Muscle of arm (tissue), 12 donors: ENCODE results near the gene MYPN. TPM values are rescaled to one million over a fixed set of nuclear protein-coding genes. Genes with fewer than 3 reads are reported as not detected.
"Not testable (repeated sequence)": the region's sequence is repeated elsewhere in the genome, so short reads cannot be mapped to it uniquely, and the experiment has no call there.

Source experiments
- DNase-seq: peaks from one replicate; pipeline ENCODE4 v3.0.0-alpha.2; 2013
- polyA plus RNA-seq, 12 donors: library from polyadenylated mRNA; unstranded; fragments of 120-200 nt; gene quantifications; one replicate each; pipeline ENCODE4 v1.2.1, GENCODE V29; 2013; ENCODE audit not compliant: insufficient read length in 12 of 12

Gene MYPN
- polyA plus RNA-seq, 12 donors, result 29.1 to 122 (median 89.3) TPM; not detected in 1

DNA sequence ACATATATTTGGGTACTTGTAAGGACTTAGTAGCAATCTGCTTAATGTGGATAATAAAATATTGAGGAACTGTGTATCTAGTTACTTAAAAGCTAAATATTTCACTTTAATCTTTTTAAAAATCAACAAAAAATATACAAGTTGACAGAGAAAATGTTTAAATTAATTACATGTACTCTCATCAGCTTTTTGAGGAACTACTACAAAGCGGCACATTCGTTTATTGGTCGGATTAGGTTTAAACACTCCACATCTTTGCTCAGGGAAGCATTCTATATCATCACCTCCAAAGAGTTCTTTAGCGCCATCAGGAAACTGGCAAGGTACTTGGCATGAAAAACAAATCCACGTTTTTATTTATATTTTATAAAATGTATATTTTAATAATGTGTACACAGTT is 121.0 kb downstream of the MYPN start:
- no peak for DNase-seq

DNA sequence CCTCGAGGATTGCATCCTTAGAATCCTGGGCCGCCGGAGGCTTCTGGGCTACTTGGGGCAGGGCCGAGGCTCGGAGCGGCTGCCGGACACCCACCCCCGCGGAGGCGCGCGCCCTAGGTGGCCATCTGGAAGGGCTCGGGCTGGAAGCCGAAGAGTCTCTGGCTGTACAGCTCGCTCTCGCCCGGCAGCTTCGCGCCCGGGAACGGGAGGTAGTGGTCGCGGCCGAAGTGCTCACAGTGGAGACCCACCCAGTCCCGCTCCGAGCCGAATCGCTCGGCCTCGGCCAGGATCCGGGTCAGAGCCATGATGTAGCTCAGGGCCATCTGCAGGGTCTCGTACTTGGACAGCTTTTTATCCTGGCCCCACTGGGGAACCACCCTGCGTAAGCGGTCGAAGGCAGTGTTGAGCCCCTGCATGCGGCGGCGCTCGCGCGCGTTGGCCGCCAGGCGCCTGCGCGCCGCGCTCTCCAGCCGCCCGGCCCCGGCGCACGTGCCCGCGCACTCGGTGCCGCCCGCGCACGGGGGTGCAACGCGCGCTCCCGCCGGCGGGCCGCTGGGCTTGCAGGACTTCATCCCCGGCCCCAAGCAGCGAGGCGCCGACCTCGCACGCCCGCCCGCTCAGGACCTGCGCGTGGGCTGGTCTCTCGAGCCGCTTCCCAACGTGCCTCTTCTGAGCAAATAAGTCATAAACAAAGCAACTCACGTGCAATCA is 122.0 kb downstream of the MYPN start:
- peak; percentile 63 for DNase-seq

DNA sequence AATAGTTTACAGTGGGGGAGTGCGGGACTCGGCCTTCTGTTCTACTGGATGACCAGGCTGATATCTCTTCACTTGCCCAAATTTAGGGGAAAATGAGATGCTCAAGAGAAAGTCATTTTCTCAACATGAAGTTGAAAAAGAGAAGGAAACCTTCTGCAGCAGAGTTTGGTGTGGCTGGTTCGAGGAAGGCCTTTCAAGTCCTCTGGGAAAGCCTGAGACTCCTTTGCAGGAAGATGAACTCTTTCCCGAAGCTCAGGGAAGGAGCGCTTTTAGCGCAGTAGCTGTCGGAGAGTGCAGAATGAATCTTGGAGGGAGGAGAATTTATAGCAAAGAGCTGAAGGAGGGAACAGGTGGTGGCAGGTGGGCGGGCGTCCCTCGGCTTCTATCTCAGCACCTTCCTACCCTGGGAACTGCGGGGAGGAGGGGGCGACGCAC is 122.5 kb downstream of the MYPN start, which contains the start of gene ATOH7:
TSS of gene ATOH7 (minus strand) at position 297 of the 435 bp plus-strand sequence. CDS start 436 bp downstream, outside the sequence.
- no peak for DNase-seq

DNA sequence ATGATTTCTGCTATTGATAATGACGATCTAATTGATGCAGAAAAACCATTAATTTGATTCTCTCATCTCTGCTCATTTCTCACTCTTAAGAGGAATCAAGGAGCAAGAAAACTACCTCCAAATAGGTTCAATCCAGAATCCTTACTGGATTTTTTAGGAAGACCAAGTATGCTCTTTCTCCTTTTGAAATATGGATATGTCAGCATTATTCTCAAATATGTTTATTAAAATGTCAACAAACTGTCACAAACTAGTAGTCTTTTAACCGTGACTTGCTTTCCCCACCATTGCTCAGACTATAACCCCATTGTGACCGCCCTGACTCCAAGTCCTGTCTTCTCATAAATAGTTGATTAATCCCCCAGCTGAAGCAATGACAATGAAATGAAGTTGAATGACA is 123.8 kb downstream of the MYPN start:
- no peak for DNase-seq

DNA sequence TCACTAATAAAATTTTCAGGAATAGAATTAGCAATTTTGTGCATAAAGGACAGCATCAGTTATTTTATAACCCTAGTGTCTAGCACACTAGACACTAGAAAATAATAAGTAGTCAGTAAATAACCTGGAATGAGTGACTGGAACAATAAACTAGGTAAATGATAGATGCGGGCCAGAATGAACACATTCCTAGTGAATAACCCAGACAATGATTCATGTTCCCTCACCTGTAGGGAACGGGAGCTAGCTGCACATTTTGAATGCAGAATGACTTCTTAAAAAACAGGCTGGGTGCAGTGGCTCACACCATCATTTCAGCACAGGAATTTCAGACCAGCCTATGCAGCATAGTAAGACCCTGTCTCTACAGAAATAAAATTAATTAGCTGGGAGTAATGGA is 125.8 kb downstream of the MYPN start:
- DNase-seq, result no peak

DNA sequence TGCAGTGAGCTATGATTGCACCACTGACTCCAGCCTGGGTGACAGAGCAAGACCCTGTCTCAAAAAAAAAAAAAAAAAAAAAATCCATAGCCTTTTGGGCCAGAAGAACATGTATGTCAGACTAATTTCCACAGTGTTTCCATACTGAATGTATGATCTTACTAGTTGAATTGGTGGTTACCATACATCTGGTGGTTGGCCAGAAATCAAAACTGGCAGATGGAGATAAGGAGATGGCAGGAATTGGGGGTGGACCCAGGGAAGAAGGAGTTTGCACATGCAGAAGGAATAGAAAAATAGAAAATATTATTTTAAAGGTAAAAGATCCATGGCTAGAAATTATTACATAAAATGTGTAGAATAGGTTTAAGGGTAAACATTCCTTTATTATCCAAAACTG is 126.3 kb downstream of the MYPN start:
- no peak for DNase-seq

DNA sequence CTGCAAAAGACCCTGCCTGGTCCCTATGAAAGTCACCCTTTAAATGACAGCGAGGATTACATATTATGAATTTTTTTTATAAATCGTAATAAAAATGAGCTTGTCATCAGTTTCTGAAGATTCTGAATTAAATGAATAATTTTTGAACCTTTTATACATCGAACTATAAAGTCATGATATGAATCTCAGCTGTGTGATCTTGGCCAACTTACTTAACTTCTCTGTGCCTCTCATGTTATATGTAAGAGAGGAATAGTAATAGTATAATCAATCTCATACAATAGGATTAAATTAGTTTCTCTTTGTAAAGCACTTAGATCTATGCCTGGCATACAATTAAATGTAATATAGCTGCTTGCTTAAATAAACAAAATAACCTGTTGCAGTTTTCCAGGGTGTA is 127.9 kb downstream of the MYPN start:
- DNase-seq, result no peak

DNA sequence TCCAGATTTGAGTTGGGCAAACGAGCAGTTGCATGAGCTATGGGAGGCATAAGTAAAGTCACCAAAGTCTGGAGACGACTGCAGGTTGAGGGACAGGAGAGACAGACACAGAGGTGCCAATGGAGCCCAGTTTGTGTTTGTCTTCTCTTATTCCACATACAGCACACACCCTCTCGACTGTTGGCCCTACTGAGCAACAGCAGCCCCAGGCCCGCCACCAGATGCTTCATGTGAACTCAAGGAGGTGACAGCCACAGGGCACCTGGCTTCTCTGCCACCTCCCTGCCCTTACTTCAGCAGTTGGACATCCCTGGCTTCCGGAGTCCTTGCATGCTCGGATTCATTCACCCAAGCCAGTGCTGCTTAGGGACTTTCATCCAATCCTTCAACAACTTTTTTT is 129.1 kb downstream of the MYPN start:
- no peak for DNase-seq

DNA sequence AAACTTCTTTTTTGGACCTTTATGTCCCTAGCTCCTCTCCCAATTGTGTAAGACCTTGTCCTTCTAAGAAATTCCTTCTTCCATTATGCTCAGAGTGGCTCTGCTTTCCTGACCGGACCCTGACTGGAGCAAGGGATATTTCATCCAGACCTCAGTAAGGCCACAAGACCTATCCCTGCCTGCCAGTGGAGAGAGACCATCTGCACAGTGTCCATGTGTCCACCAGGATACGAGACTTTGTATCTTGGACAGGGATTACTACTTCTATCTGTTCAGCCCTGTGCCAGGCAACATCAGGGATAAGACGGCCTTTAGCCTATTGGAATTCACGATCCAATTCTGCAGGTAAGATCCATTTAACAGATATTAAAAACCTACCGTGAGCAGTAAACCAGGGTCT is 129.8 kb downstream of the MYPN start:
- DNase-seq, result no peak

DNA sequence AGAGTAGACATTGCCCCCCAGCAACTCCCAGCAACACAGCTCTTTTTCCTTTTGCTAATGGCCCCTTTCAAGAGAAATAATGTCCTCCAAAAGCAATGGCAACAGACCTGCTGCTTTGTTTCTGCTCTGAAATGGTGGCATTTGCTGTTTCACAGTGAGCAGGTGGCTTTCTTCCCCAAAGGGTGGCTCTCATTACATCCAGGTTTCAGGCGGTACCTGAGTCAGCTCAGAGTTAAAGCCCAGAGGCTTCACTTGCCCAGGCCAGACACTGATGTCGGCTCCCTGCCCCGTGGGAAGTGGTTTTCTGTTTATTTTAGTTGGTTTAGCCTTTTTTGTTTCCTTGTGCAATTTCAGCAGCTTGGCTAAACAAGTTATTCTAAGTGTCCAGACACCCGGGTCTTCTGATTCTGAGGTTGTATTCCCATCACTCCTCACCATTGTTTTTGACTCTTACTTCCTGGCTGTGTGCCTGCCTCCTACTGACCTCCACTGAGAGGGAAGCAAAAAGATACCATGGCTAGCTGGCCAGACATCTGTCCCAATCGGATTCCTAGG is 130.4 kb downstream of the MYPN start:
- no peak for DNase-seq

DNA sequence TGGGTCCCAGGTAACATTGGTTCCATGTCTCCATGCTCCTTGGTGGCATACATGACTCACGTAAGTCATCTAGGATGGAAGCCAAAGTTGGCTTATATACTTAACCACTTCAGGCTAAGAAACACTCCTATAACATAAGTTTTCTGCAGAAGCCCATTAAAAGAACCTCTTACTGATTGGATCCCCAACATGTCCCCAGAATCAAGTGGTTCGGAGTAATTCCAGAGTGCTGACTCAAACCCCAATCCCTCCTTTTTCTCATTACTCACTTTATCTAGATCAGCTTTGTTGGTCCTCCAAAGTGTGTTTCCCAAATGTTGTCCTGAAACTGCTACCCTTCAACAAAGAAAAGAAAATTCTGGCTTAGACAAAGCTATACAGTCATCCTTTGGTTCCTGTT is 132.8 kb downstream of the MYPN start:
- no peak for DNase-seq

DNA sequence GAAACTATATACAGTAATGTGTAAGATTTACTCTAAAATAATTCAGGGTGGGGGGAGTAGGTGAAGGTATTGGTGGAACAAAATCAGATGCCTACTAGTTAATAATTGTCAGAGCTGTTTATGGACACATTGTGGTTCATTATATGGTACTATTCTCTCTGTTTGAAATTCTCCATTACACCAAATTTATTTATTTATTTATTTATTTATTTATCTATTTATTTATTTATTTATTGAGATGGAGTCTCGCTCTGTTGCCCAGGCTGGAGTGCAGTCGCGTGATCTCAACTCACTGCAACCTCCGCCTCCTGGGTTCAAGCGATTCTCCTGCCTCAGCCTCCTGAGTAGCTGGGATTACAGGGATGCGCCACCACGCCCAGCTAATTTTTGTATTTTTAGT is 137.1 kb downstream of the MYPN start:
- DNase-seq, result not testable (repeated sequence)

DNA sequence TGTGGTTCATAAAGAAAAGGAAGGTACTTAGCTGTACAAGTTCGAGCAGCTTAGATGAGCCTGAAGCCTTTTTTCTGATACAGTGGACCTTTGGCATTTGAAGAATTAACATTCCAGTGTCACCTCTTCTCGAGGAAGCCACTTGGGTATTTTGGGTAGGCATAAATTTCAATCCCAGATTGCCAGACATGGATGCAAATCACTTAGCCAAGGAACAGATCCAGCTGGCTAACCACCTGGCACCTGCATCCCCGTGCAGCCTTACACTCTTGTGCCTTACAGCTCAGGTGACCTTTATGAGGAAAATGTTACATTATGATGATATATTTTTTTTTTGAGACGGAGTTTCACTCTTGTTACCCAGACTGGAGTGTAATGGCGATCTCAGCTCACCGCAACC is 138.6 kb downstream of the MYPN start:
- no peak for DNase-seq

DNA sequence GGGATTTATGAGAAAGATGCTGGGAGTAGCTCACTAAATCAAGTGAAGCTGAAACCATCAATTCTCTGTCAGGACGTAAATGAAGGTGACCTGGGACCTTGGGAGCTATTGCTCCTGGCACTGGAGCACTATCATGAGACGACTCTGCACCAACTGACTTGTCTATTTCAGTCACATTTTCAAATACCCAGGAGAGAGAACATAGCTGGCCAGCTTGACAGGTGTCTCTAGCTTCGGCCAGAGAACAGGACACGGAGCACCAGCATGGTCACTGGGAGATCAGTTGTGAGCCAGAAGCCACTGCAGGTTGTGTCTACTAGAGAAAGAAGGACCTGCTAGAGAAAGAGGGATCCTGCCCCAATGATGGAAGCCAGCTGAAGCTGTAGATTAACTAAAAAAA is 140.0 kb downstream of the MYPN start:
- DNase-seq, result no peak

DNA sequence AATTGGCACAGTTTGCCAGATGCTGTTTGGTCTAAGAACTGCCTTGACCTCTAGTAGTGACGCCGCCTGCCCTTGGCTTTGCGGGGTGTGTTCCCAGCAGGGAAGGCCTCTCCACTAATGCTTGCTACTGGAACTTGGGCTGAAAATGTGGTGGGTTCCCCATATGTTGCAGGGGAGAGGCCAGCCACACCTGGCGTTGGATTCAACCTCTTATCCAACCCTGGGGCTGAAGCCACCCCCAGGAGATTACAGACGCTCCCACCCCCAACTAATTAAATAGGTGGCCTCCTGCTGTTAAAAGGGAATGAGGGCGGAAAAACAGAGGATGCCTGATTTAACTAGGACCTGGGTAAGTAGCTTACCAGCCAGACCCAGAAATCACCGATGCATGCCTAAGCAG is 141.9 kb downstream of the MYPN start:
- no peak for DNase-seq

DNA sequence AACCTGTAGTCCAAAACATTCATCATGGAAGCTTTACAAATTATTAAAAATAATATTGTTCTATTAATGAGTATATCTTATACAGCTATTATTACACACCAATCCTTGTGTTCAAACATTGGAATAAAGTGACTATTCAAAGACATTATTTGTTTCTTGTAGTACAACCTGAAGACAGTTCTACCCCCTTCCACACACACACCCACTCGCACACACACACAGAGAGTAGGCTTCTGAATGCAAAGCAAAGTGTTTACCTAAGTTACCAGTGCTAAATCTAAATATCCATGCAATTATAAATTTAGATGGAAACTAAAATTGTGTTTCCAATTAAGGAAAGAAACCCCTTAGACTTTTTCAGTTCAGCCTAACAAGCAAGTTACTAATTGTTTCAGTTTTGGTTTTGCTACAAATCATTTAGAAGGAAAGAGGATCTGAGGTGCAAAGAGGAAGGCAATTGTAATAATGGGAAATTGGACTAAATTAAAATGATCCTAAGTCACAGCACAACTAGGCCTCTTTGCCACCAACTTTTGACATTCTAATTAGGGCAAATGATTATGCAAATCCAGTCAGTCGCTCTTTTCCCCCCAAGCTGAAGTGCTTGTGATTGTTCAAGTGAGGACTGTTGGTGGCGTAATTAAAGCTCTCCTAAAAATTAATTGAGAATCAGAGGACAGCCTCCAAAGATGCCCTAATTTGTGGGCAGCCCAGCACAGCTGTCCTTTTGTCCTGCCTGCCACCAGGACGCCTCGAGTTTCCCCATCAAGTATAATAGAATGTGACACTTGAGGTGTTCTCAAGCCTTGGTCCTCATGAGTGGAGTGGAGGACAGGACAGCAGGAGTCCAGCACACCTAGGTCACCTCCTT is 142.6 kb downstream of the MYPN start:
- DNase-seq, result no peak

DNA sequence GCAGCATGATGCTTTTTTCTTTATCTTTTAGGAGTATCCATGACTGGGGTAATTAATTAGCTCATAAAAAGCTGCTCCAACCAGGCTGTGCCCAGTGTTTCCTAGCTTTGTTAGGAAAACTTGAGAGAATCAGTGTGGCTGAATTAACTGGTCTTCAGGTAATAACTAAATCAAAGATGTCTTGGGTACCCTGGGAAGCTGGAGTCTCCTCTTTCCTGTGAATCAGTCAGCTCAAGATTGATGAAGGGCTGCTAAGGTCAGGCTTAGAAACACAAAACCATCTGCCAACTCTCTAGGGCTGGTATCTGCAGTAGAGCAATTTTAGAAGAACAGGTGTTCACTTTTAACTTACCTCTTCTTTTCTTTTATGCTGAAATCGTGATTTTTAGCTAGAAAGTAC is 144.1 kb downstream of the MYPN start:
- no peak for DNase-seq

DNA sequence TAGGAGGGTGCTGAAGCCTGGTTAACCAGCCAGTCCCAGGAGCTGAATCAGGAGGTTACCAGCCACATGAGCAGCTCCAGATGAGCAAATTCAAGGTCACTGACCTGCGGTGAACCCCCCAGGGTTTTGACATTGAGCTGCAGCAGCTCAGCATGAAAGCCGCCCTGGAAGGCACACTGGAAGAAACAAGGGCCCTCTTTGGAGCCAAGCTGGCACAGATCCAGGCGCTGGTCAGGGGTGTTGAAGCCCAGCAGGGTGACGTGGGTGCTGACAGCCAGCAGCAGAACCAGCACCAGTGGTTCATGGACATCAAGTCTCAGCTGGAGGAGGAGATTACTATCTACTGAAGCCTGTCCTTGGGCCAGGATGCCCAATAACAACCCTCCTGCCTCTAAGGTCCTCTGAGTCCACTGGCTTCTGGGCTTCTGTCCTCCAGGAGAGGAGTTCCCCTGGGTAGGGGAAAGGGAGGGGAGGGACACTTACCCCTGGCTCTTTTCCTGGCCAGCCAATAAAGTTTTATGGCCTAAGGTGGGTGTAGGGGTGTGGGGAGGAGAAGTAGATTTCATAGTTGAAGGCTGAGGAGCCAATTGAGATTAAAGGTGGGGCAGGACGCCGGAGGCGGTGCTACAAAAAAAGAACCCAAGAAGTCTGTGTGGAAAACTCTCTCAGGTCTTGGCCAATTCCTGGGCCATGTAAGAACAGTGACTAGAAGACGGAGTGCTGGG is 152.0 kb downstream of the MYPN start:
- no peak for DNase-seq
